ENCODE data around the gene EPB41L5. TPM values are rescaled to one million over a fixed set of nuclear protein-coding genes. Genes with fewer than 3 reads are reported as not detected.

The EPB41L5 gene
- total RNA-seq, 1 experiment from 2014 or later: 34.9 TPM

- Mint-ChIP-seq H3K4me1 (peaks cover 26% of the 10 kb centered on the region), H3K4me3 (no peak overlapping the region), H3K9me3 (no peaks in the 10 kb centered on the region), H3K27me3 (ENCODE audit: low read depth) (no peaks in the 10 kb centered on the region), H3K36me3 (no peaks in the 10 kb centered on the region), H3K27ac (no peak overlapping the region)
- no peak for TF ChIP-seq E2F5 (CRISPR knock-in tag; IDR thresholded peaks at IDR 0.05)
- TF ChIP-seq, protein P1, sequence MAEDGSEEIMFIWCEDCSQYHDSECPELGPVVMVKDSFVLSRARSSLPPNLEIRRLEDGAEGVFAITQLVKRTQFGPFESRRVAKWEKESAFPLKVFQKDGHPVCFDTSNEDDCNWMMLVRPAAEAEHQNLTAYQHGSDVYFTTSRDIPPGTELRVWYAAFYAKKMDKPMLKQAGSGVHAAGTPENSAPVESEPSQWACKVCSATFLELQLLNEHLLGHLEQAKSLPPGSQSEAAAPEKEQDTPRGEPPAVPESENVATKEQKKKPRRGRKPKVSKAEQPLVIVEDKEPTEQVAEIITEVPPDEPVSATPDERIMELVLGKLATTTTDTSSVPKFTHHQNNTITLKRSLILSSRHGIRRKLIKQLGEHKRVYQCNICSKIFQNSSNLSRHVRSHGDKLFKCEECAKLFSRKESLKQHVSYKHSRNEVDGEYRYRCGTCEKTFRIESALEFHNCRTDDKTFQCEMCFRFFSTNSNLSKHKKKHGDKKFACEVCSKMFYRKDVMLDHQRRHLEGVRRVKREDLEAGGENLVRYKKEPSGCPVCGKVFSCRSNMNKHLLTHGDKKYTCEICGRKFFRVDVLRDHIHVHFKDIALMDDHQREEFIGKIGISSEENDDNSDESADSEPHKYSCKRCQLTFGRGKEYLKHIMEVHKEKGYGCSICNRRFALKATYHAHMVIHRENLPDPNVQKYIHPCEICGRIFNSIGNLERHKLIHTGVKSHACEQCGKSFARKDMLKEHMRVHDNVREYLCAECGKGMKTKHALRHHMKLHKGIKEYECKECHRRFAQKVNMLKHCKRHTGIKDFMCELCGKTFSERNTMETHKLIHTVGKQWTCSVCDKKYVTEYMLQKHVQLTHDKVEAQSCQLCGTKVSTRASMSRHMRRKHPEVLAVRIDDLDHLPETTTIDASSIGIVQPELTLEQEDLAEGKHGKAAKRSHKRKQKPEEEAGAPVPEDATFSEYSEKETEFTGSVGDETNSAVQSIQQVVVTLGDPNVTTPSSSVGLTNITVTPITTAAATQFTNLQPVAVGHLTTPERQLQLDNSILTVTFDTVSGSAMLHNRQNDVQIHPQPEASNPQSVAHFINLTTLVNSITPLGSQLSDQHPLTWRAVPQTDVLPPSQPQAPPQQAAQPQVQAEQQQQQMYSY (CRISPR knock-in tag; IDR thresholded peaks at IDR 0.05): no peak
- TF ChIP-seq E2F1 (CRISPR knock-in tag; IDR thresholded peaks at IDR 0.05): no peak
- no peak for TF ChIP-seq ZNF138 (CRISPR knock-in tag; conservative IDR thresholded peaks at IDR 0.05)
- TF ChIP-seq, protein P2, sequence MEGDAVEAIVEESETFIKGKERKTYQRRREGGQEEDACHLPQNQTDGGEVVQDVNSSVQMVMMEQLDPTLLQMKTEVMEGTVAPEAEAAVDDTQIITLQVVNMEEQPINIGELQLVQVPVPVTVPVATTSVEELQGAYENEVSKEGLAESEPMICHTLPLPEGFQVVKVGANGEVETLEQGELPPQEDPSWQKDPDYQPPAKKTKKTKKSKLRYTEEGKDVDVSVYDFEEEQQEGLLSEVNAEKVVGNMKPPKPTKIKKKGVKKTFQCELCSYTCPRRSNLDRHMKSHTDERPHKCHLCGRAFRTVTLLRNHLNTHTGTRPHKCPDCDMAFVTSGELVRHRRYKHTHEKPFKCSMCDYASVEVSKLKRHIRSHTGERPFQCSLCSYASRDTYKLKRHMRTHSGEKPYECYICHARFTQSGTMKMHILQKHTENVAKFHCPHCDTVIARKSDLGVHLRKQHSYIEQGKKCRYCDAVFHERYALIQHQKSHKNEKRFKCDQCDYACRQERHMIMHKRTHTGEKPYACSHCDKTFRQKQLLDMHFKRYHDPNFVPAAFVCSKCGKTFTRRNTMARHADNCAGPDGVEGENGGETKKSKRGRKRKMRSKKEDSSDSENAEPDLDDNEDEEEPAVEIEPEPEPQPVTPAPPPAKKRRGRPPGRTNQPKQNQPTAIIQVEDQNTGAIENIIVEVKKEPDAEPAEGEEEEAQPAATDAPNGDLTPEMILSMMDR (IDR thresholded peaks at IDR 0.05): no peak
- no peak for TF ChIP-seq ZNF423 (CRISPR knock-in tag; IDR thresholded peaks at IDR 0.05)
- TF ChIP-seq ZNF219 (CRISPR knock-in tag; IDR thresholded peaks at IDR 0.05; ENCODE audit: borderline replicate concordance): no peak
- no peak for TF ChIP-seq MYBL2 (CRISPR knock-in tag; IDR thresholded peaks at IDR 0.05)
- TF ChIP-seq, protein P3, sequence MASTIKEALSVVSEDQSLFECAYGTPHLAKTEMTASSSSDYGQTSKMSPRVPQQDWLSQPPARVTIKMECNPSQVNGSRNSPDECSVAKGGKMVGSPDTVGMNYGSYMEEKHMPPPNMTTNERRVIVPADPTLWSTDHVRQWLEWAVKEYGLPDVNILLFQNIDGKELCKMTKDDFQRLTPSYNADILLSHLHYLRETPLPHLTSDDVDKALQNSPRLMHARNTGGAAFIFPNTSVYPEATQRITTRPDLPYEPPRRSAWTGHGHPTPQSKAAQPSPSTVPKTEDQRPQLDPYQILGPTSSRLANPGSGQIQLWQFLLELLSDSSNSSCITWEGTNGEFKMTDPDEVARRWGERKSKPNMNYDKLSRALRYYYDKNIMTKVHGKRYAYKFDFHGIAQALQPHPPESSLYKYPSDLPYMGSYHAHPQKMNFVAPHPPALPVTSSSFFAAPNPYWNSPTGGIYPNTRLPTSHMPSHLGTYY (CRISPR knock-in tag; IDR thresholded peaks at IDR 0.05): no peak
- no peak for TF ChIP-seq ZNF232 (CRISPR knock-in tag; IDR thresholded peaks at IDR 0.05)
- TF ChIP-seq, protein P4, sequence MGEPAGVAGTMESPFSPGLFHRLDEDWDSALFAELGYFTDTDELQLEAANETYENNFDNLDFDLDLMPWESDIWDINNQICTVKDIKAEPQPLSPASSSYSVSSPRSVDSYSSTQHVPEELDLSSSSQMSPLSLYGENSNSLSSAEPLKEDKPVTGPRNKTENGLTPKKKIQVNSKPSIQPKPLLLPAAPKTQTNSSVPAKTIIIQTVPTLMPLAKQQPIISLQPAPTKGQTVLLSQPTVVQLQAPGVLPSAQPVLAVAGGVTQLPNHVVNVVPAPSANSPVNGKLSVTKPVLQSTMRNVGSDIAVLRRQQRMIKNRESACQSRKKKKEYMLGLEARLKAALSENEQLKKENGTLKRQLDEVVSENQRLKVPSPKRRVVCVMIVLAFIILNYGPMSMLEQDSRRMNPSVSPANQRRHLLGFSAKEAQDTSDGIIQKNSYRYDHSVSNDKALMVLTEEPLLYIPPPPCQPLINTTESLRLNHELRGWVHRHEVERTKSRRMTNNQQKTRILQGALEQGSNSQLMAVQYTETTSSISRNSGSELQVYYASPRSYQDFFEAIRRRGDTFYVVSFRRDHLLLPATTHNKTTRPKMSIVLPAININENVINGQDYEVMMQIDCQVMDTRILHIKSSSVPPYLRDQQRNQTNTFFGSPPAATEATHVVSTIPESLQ (CRISPR knock-in tag; IDR thresholded peaks at IDR 0.05): no peak
- no peak for TF ChIP-seq PREB (CRISPR knock-in tag; IDR thresholded peaks at IDR 0.05; ENCODE audit: borderline replicate concordance)
- no peak for TF ChIP-seq PRRX2 (CRISPR knock-in tag; IDR thresholded peaks at IDR 0.05)
- TF ChIP-seq, protein P5, sequence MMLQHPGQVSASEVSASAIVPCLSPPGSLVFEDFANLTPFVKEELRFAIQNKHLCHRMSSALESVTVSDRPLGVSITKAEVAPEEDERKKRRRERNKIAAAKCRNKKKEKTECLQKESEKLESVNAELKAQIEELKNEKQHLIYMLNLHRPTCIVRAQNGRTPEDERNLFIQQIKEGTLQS (CRISPR knock-in tag; conservative IDR thresholded peaks at IDR 0.05): no peak
- DNase-seq (ENCODE audit: low spot score) (no peak), ATAC-seq (no peak)
- ChIA-PET POLR2A (no interaction called here), CTCF (interaction anchor here (0.6 to 2.6 kb wide), 4 partner anchors 106 to 478 kb away, joined by 3 to 13 read pairs (median 4); no protein-coding TSS in a partner anchor)
These were observed 163.6 kb downstream of the EPB41L5 start for GRCh38 chr2:120176526-120176925.
